ENCODE results near the gene COL2A1.

The COL2A1 gene

GRCh38 chr12:47988073-47989022, 15.9 kb downstream of the COL2A1 start:
- DNase-seq = no peak

GRCh38 chr12:47987411-47988072, 16.7 kb downstream of the COL2A1 start:
- DNase-seq = no peak

GRCh38 chr12:47986832-47987231, 17.4 kb downstream of the COL2A1 start:
- DNase-seq = no peak

- DNase-seq = no peak
These were observed 18.0 kb downstream of the COL2A1 start for GRCh38 chr12:47986291-47986660.

- no peak for DNase-seq
These were observed 18.5 kb downstream of the COL2A1 start for GRCh38 chr12:47985596-47986290.

GRCh38 chr12:47984331-47984801, 19.9 kb downstream of the COL2A1 start:
- DNase-seq = no peak

GRCh38 chr12:47983541-47984115, 20.6 kb downstream of the COL2A1 start:
- no peak for DNase-seq

GRCh38 chr12:47982770-47983169, 21.5 kb downstream of the COL2A1 start:
- DNase-seq = no peak

- no peak for DNase-seq
These were observed 22.0 kb downstream of the COL2A1 start for GRCh38 chr12:47982311-47982710.

GRCh38 chr12:47981496-47982260, 22.6 kb downstream of the COL2A1 start:
- DNase-seq = no peak

- no peak for DNase-seq
These were observed 23.3 kb downstream of the COL2A1 start for GRCh38 chr12:47980779-47981495.

GRCh38 chr12:47980197-47980596, 24.1 kb downstream of the COL2A1 start:
- no peak for DNase-seq

- no peak for DNase-seq
These were observed 24.6 kb downstream of the COL2A1 start for GRCh38 chr12:47979686-47980085.

GRCh38 chr12:47979166-47979565, 25.1 kb downstream of the COL2A1 start:
- no peak for DNase-seq

- DNase-seq = no peak
These were observed 25.7 kb downstream of the COL2A1 start for GRCh38 chr12:47978598-47978873.

- DNase-seq = no peak
These were observed 26.3 kb downstream of the COL2A1 start for GRCh38 chr12:47977772-47978597.

GRCh38 chr12:47977046-47977771, 27.1 kb downstream of the COL2A1 start:
- no peak for DNase-seq

- DNase-seq = no peak
These were observed 28.5 kb downstream of the COL2A1 start for GRCh38 chr12:47975816-47976215.

- no peak for DNase-seq
These were observed 29.1 kb downstream of the COL2A1 start for GRCh38 chr12:47975036-47975620.

- DNase-seq = no peak
These were observed 30.4 kb downstream of the COL2A1 start for GRCh38 chr12:47973870-47974269.
